Measurements from ENCODE around the gene VPS25. TPM values are rescaled to one million over a fixed set of nuclear protein-coding genes. Genes with fewer than 3 reads are reported as not detected.
"Not testable (repeated sequence)": the region's sequence is repeated elsewhere in the genome, so short reads cannot be mapped to it uniquely, and the experiment has no call there.

VPS25 gene
- polyA plus RNA-seq (2013), result 36.6 TPM

DNA sequence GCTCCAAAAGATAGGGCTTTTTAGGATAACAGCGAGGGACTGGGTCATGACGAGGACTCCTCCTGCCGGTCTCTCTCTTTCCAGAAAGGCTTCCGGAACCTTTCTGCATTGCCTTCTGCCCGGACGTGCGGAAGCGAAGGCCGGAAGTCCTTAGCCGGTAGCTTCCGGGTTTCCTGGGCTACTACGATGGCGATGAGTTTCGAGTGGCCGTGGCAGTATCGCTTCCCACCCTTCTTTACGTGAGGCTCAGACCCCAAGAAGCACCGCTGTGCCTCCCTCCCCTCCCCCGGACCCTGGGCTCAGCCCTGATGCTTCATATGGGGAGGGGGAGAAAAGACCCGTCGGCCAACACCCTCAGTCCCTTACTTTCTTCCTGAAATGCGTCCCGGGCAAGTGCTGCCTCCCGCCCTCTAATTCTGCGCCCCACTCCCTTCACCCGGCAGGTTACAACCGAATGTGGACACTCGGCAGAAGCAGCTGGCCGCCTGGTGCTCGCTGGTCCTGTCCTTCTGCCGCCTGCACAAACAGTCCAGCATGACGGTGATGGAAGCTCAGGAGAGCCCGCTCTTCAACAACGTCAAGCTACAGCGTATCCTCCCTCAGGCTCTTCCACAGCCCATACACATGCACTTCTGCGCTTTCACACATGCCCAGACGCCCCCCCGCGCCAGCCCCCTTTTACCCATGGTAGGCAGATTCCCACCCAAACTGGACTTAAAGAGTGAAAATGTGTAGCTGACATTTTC is at the start of gene VPS25:
Gene VPS25 (plus strand): TSS at position 160 of the 746 bp plus-strand sequence. CDS start 27 bp downstream, at position 187.
- H3K36me3 ChIP-seq (ENCODE audit: control insufficient read depth in 4 of 4, insufficient read depth in 4 of 4, low read length in 3 of 4), result peaks cover 0 to 24% (median 14%) of the 10 kb centered on the region in 4 experiments
- H3K9me3 ChIP-seq (ENCODE audit: control extremely low read depth in 1 of 5, control insufficient read depth in 4 of 5, insufficient read depth in 2 of 5, low read depth in 1 of 5, low read length in 4 of 5), result no peaks in the 10 kb centered on the region
- H3K4me3 ChIP-seq (ENCODE audit: control insufficient read depth in 1 of 7, extremely low read depth in 1 of 7, insufficient read depth in 4 of 7, low read depth in 2 of 7, low read length in 6 of 7), result peak within 1 kb of the TSS; percentile 79 to 99 (median 91)
- ChIA-PET CTCF (interaction anchor here (0.8 to 2.2 kb wide), 5 partner anchors 10 to 195 kb away, joined by 3 to 10 read pairs (median 3); partner anchors contain the start of gene RAMP2), POLR2A (interaction anchor here (0.6 to 1.3 kb wide), 5 partner anchors 12 to 177 kb away, joined by 3 to 6 read pairs (median 4); partner anchors contain the start of gene BECN1)
- peaks cover 0 to 15% (median 14%) of the 10 kb centered on the region in 4 experiments for H3K4me1 ChIP-seq (ENCODE audit: control extremely low read depth in 1 of 4, control insufficient read depth in 4 of 4, insufficient read depth in 4 of 4, low read length in 3 of 4)
- H3K27me3 ChIP-seq (replicated peaks in 2 of 5; ENCODE audit: control insufficient read depth in 4 of 5, insufficient read depth in 5 of 5, low read length in 4 of 5), result no peaks in the 10 kb centered on the region
- peak; percentile 43 to 58 (median 51) for DNase-seq
- H3K27ac ChIP-seq (ENCODE audit: insufficient read depth in 1 of 2, low read depth in 1 of 2, low read length in 2 of 2, poor library complexity in 1 of 2, severe bottlenecking in 2 of 2), result peak within 1 kb of the TSS in 1 of 2 experiments; percentile 80
- WGBS (ENCODE audit: insufficient coverage), result 3% methylated on average over 18 of the region's 39 CpGs

DNA sequence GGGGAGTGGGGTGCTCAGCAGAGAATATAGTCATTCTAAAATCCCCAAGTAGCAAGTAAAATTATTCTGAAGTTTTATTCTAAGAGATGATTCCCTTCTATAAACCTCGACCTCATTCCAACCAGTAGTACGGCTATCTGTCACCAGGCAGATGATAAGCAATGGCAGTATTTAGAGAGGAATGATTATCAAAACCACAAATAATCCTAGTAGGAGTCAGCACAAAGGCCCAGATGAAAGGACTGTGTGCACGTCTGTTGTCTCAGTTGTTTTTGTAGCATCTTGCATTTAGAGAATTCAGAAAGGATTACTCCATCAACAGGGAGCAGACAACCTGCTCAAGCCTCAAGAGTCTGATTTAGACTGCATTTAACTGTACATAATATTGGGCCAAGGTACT is 49.6 kb upstream of the VPS25 start:
- no peaks in the 10 kb centered on the region for H3K27me3 ChIP-seq (replicated peaks in 2 of 5; ENCODE audit: control insufficient read depth in 4 of 5, insufficient read depth in 5 of 5, low read length in 4 of 5)
- H3K4me1 ChIP-seq (ENCODE audit: control extremely low read depth in 1 of 4, control insufficient read depth in 4 of 4, insufficient read depth in 4 of 4, low read length in 3 of 4), result no peaks in the 10 kb centered on the region
- no peaks in the 10 kb centered on the region for H3K9me3 ChIP-seq (ENCODE audit: control extremely low read depth in 1 of 5, control insufficient read depth in 4 of 5, insufficient read depth in 2 of 5, low read depth in 1 of 5, low read length in 4 of 5)
- ChIA-PET CTCF (interaction anchor here (2.0 kb wide), 1 partner anchor 8 kb away, joined by 10 read pairs; no protein-coding TSS in a partner anchor), POLR2A (no interaction called here)
- 100% methylated on average over 1 of the region's 3 CpGs for WGBS (ENCODE audit: insufficient coverage)
- H3K27ac ChIP-seq (ENCODE audit: insufficient read depth in 1 of 2, low read depth in 1 of 2, low read length in 2 of 2, poor library complexity in 1 of 2, severe bottlenecking in 2 of 2), result no peak overlapping the region
- DNase-seq, result no peak
- H3K4me3 ChIP-seq (ENCODE audit: control insufficient read depth in 1 of 7, extremely low read depth in 1 of 7, insufficient read depth in 4 of 7, low read depth in 2 of 7, low read length in 6 of 7), result no peak overlapping the region
- peaks cover 21 to 59% (median 46%) of the 10 kb centered on the region in 4 experiments for H3K36me3 ChIP-seq (ENCODE audit: control insufficient read depth in 4 of 4, insufficient read depth in 4 of 4, low read length in 3 of 4)

DNA sequence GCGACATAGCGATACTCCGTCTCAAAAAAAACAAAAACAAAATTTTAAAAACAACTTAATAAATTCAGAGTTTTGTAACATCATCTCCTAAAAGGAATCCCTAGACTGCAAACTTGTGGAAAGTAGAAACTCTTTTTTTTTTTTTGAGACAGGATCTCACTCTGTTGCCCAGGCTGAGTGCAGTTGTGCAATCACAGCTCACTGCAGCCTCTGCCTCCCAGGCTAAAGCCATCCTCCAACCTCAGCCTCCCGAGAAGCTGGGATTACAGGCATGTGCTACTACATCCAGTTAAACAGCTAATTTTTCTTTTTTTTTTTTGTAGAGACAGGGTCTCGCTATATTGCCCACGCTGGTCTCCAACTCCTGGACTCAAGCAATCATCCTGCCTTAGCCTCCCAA is 48.1 kb upstream of the VPS25 start:
- Histone ChIP-seq H3K9me3 (ENCODE audit: control extremely low read depth in 1 of 5, control insufficient read depth in 4 of 5, insufficient read depth in 2 of 5, low read depth in 1 of 5, low read length in 4 of 5) (no peaks in the 10 kb centered on the region), H3K36me3 (ENCODE audit: control insufficient read depth in 4 of 4, insufficient read depth in 4 of 4, low read length in 3 of 4) (peaks cover 19 to 53% (median 38%) of the 10 kb centered on the region in 4 experiments), H3K4me1 (ENCODE audit: control extremely low read depth in 1 of 4, control insufficient read depth in 4 of 4, insufficient read depth in 4 of 4, low read length in 3 of 4) (no peaks in the 10 kb centered on the region), H3K27ac (ENCODE audit: insufficient read depth in 1 of 2, low read depth in 1 of 2, low read length in 2 of 2, poor library complexity in 1 of 2, severe bottlenecking in 2 of 2) (no peak overlapping the region), H3K4me3 (ENCODE audit: control insufficient read depth in 1 of 7, extremely low read depth in 1 of 7, insufficient read depth in 4 of 7, low read depth in 2 of 7, low read length in 6 of 7) (no peak overlapping the region), H3K27me3 (replicated peaks in 2 of 5; ENCODE audit: control insufficient read depth in 4 of 5, insufficient read depth in 5 of 5, low read length in 4 of 5) (no peaks in the 10 kb centered on the region)
- CTCF ChIA-PET, result interaction anchor here (1.2 kb wide), 1 partner anchor 38 kb away, joined by 6 read pairs; no protein-coding TSS in a partner anchor
- 95% methylated on average over 6 of the region's 6 CpGs for WGBS (ENCODE audit: insufficient coverage)
- DNase-seq, result no peak
- POLR2A ChIA-PET, result no interaction called here

DNA sequence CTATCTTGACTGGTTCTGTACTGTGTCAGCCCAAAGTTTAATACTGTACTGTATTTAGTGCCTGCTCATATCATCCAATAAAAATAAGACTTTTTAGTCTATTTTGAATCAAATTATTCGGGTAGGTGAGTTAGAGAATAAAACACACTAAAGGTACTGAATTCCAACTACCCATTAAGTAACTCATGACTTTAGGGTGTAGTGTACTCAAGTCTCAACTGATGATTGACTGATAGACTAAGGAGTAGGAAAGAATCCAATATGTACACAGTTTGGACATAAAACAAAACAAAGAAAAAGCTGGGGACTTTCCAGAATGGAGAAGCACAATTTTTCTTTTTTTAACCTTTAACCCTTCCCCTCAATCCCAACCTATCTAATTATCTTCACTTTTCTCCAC is 32.5 kb upstream of the VPS25 start:
- Histone ChIP-seq H3K4me3 (ENCODE audit: control insufficient read depth in 1 of 7, extremely low read depth in 1 of 7, insufficient read depth in 4 of 7, low read depth in 2 of 7, low read length in 6 of 7) (no peak overlapping the region), H3K4me1 (ENCODE audit: control extremely low read depth in 1 of 4, control insufficient read depth in 4 of 4, insufficient read depth in 4 of 4, low read length in 3 of 4) (peaks cover 3 to 13% (median 11%) of the 10 kb centered on the region in 4 experiments), H3K9me3 (ENCODE audit: control extremely low read depth in 1 of 5, control insufficient read depth in 4 of 5, insufficient read depth in 2 of 5, low read depth in 1 of 5, low read length in 4 of 5) (no peaks in the 10 kb centered on the region), H3K27me3 (replicated peaks in 2 of 5; ENCODE audit: control insufficient read depth in 4 of 5, insufficient read depth in 5 of 5, low read length in 4 of 5) (no peaks in the 10 kb centered on the region), H3K36me3 (ENCODE audit: control insufficient read depth in 4 of 4, insufficient read depth in 4 of 4, low read length in 3 of 4) (no peaks in the 10 kb centered on the region), H3K27ac (ENCODE audit: insufficient read depth in 1 of 2, low read depth in 1 of 2, low read length in 2 of 2, poor library complexity in 1 of 2, severe bottlenecking in 2 of 2) (no peak overlapping the region)
- ChIA-PET CTCF (interaction anchor here (0.8 kb wide), 2 partner anchors 14 to 18 kb away, joined by 3 read pairs; no protein-coding TSS in a partner anchor), POLR2A (no interaction called here)
- WGBS (ENCODE audit: insufficient coverage), result no CpG with 5 or more reads among the region's 1 CpG
- no peak for DNase-seq

DNA sequence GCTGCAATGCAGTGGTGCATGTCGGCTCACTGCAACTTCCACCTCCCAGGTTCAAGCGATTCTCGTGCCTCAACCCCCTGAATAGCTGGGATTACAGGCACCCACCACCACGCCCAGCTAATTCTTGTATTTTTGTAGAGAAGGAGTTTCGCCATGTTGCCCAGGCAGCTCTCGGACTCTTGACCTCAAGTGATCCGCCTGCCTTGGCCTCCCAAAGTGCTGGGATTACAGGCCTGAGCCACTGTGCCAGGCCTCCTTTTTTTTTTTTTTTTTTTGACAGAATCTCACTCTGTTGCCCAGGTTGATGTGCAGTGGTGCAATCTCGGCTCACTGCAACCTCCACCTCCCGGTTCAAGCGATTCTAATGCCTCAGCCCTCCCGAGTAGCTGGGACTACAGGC is 30.3 kb upstream of the VPS25 start:
- not testable (repeated sequence) for H3K27me3 ChIP-seq (replicated peaks in 2 of 5; ENCODE audit: control insufficient read depth in 4 of 5, insufficient read depth in 5 of 5, low read length in 4 of 5); H3K27ac ChIP-seq (ENCODE audit: insufficient read depth in 1 of 2, low read depth in 1 of 2, low read length in 2 of 2, poor library complexity in 1 of 2, severe bottlenecking in 2 of 2); H3K36me3 ChIP-seq (ENCODE audit: control insufficient read depth in 4 of 4, insufficient read depth in 4 of 4, low read length in 3 of 4); H3K4me3 ChIP-seq (ENCODE audit: control insufficient read depth in 1 of 7, extremely low read depth in 1 of 7, insufficient read depth in 4 of 7, low read depth in 2 of 7, low read length in 6 of 7); H3K9me3 ChIP-seq (ENCODE audit: control extremely low read depth in 1 of 5, control insufficient read depth in 4 of 5, insufficient read depth in 2 of 5, low read depth in 1 of 5, low read length in 4 of 5); DNase-seq
- CTCF ChIA-PET, result interaction anchor here (0.7 to 1.9 kb wide), 6 partner anchors 11 to 29 kb away, joined by 3 to 5 read pairs (median 4); partner anchors contain the start of gene RAMP2
- H3K4me1 ChIP-seq (ENCODE audit: control extremely low read depth in 1 of 4, control insufficient read depth in 4 of 4, insufficient read depth in 4 of 4, low read length in 3 of 4), result peaks cover 3 to 13% (median 11%) of the 10 kb centered on the region in 4 experiments
- POLR2A ChIA-PET, result interaction anchor here (0.6 kb wide), 1 partner anchor 31 kb away, joined by 3 read pairs; no protein-coding TSS in a partner anchor
- 100% methylated on average over 8 of the region's 11 CpGs for WGBS (ENCODE audit: insufficient coverage)

DNA sequence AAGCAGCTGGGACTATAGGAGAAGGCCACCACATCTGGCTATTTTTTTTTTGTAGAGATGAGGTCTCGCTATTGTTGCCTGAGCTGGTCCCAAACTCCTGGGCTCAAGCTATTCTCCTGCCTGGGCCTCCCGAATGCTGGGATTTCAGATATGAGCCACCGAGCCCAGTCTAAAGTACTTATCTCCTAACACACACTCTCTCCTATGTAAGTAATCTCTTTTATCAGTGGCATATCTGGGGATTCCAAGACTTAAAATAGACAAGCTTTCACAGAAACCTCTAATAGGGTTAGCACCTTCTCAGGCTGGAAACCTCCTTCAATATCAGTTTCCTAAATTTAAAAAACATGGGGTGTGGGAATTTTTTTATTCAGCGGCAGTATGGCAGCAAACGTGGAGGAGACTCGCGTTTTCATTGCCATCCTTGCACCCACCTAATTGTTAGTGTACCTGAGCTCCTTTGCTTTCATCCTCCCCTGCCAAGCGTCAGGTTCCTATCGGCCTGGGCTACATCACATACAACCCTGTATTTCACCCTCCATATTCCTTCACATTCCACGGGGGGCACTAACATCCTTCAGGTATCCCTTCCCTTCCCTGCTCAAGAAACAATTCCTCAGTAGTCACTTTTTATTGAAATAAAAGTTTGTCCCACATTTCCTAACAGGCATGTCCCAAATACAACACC is 29.5 kb upstream of the VPS25 start:
- peak overlapping the region; percentile 29 to 79 (median 77) for H3K4me3 ChIP-seq (ENCODE audit: control insufficient read depth in 1 of 7, extremely low read depth in 1 of 7, insufficient read depth in 4 of 7, low read depth in 2 of 7, low read length in 6 of 7)
- DNase-seq, result no peak
- H3K27me3 ChIP-seq (replicated peaks in 2 of 5; ENCODE audit: control insufficient read depth in 4 of 5, insufficient read depth in 5 of 5, low read length in 4 of 5), result peaks cover 0 to 4% (median 0%) of the 10 kb centered on the region in 5 experiments
- H3K36me3 ChIP-seq (ENCODE audit: control insufficient read depth in 4 of 4, insufficient read depth in 4 of 4, low read length in 3 of 4), result no peaks in the 10 kb centered on the region
- no peaks in the 10 kb centered on the region for H3K9me3 ChIP-seq (ENCODE audit: control extremely low read depth in 1 of 5, control insufficient read depth in 4 of 5, insufficient read depth in 2 of 5, low read depth in 1 of 5, low read length in 4 of 5)
- peak overlapping the region; percentile 54 to 79 for H3K27ac ChIP-seq (ENCODE audit: insufficient read depth in 1 of 2, low read depth in 1 of 2, low read length in 2 of 2, poor library complexity in 1 of 2, severe bottlenecking in 2 of 2)
- 70% methylated on average over 8 of the region's 10 CpGs for WGBS (ENCODE audit: insufficient coverage)
- peaks cover 3 to 13% (median 11%) of the 10 kb centered on the region in 4 experiments for H3K4me1 ChIP-seq (ENCODE audit: control extremely low read depth in 1 of 4, control insufficient read depth in 4 of 4, insufficient read depth in 4 of 4, low read length in 3 of 4)
- CTCF ChIA-PET, result interaction anchor here (0.7 to 1.9 kb wide), 5 partner anchors 12 to 30 kb away, joined by 3 to 5 read pairs (median 4); no protein-coding TSS in a partner anchor
- POLR2A ChIA-PET, result interaction anchor here (0.6 kb wide), 1 partner anchor 30 kb away, joined by 3 read pairs; no protein-coding TSS in a partner anchor

Data from common myeloid progenitor, CD34-positive (primary cell).